ENCODE results near the gene ACHE. TPM values are rescaled to one million over a fixed set of nuclear protein-coding genes. Genes with fewer than 3 reads are reported as not detected.

ACHE gene
- total and polyA plus RNA-seq, 2 of the 13 experiments (the other 11 are each of a cell fraction or from before 2014, with no cell fraction given), result 0.18 to 0.40 TPM

DNA sequence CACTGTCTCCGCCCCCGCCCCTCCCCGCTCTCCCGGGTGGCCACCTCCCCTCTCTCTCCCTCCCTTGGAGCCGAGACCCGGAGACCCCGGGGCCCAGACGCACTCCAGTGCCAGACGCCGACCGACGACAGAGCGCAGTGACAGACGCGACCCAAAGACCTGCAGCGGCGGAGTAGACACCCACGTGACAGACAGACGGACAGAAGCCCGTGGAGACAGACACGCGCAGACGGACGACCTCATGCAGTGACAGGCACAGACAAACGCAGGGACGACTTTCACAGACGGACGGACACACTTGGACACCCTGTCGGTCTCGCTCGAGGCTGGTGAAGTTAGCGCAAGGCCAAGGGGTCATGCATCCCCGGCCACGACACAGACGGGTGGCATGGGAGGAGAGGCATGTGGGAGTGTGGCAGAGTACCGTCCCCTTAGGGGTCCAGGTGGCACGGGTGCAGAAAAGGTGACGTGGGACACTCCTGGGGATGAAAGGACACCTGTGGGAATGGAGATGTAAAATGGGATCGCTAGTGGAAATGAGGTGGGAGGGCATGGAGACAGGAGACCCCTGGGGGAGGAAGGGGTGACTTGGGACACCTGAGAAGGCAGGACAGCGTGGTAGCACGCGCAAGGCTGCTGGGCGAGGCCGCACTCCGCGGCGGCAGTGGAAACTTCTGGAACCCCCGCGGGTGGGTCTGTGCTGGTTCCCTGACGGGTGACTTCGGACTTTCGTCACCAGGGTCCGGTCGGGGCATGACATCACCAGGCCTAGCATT, 456 bp upstream of the ACHE start (continued):
- TF ChIP-seq, protein P1, sequence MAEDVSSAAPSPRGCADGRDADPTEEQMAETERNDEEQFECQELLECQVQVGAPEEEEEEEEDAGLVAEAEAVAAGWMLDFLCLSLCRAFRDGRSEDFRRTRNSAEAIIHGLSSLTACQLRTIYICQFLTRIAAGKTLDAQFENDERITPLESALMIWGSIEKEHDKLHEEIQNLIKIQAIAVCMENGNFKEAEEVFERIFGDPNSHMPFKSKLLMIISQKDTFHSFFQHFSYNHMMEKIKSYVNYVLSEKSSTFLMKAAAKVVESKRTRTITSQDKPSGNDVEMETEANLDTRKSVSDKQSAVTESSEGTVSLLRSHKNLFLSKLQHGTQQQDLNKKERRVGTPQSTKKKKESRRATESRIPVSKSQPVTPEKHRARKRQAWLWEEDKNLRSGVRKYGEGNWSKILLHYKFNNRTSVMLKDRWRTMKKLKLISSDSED (CRISPR knock-in tag; IDR thresholded peaks at IDR 0.05), result no peak
- TF ChIP-seq ZNF678 (CRISPR knock-in tag; IDR thresholded peaks at IDR 0.05), result no peak
- no peak for TF ChIP-seq ZNF431 (CRISPR knock-in tag; IDR thresholded peaks at IDR 0.05; ENCODE audit: borderline replicate concordance, low read depth)
- no peak for TF ChIP-seq ERF (CRISPR knock-in tag; IDR thresholded peaks at IDR 0.05)
- TF ChIP-seq IRX3 (CRISPR knock-in tag; IDR thresholded peaks at IDR 0.05; ENCODE audit: borderline replicate concordance, low read depth), result no peak
- TF ChIP-seq GABPB1 (CRISPR knock-in tag; IDR thresholded peaks at IDR 0.05), result 0 out of 2 replicates have a peak, but pooled peaks have one; percentile 38
- TF ChIP-seq SMAD3 (CRISPR knock-in tag; IDR thresholded peaks at IDR 0.05), result no peak
- TF ChIP-seq PHF5A (CRISPR knock-in tag; IDR thresholded peaks at IDR 0.05; ENCODE audit: low read depth, unreplicated experiment), result no peak
- TF ChIP-seq, protein P2, sequence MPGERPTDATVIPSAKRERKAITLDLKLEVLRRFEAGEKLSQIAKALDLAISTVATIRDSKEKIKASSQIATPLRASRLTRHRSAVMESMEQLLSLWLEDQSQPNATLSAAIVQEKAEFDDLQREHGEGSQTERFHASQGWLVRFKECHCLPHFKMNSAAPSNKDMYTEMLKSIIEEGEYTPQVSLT (CRISPR knock-in tag; IDR thresholded peaks at IDR 0.05; ENCODE audit: borderline replicate concordance, low read depth), result no peak
- TF ChIP-seq, protein P3, sequence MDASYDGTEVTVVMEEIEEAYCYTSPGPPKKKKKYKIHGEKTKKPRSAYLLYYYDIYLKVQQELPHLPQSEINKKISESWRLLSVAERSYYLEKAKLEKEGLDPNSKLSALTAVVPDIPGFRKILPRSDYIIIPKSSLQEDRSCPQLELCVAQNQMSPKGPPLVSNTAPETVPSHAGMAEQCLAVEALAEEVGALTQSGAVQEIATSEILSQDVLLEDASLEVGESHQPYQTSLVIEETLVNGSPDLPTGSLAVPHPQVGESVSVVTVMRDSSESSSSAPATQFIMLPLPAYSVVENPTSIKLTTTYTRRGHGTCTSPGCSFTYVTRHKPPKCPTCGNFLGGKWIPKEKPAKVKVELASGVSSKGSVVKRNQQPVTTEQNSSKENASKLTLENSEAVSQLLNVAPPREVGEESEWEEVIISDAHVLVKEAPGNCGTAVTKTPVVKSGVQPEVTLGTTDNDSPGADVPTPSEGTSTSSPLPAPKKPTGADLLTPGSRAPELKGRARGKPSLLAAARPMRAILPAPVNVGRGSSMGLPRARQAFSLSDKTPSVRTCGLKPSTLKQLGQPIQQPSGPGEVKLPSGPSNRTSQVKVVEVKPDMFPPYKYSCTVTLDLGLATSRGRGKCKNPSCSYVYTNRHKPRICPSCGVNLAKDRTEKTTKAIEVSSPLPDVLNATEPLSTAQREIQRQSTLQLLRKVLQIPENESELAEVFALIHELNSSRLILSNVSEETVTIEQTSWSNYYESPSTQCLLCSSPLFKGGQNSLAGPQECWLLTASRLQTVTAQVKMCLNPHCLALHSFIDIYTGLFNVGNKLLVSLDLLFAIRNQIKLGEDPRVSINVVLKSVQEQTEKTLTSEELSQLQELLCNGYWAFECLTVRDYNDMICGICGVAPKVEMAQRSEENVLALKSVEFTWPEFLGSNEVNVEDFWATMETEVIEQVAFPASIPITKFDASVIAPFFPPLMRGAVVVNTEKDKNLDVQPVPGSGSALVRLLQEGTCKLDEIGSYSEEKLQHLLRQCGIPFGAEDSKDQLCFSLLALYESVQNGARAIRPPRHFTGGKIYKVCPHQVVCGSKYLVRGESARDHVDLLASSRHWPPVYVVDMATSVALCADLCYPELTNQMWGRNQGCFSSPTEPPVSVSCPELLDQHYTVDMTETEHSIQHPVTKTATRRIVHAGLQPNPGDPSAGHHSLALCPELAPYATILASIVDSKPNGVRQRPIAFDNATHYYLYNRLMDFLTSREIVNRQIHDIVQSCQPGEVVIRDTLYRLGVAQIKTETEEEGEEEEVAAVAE (CRISPR knock-in tag; IDR thresholded peaks at IDR 0.05; ENCODE audit: borderline replicate concordance), result no peak
- TF ChIP-seq, protein P4, sequence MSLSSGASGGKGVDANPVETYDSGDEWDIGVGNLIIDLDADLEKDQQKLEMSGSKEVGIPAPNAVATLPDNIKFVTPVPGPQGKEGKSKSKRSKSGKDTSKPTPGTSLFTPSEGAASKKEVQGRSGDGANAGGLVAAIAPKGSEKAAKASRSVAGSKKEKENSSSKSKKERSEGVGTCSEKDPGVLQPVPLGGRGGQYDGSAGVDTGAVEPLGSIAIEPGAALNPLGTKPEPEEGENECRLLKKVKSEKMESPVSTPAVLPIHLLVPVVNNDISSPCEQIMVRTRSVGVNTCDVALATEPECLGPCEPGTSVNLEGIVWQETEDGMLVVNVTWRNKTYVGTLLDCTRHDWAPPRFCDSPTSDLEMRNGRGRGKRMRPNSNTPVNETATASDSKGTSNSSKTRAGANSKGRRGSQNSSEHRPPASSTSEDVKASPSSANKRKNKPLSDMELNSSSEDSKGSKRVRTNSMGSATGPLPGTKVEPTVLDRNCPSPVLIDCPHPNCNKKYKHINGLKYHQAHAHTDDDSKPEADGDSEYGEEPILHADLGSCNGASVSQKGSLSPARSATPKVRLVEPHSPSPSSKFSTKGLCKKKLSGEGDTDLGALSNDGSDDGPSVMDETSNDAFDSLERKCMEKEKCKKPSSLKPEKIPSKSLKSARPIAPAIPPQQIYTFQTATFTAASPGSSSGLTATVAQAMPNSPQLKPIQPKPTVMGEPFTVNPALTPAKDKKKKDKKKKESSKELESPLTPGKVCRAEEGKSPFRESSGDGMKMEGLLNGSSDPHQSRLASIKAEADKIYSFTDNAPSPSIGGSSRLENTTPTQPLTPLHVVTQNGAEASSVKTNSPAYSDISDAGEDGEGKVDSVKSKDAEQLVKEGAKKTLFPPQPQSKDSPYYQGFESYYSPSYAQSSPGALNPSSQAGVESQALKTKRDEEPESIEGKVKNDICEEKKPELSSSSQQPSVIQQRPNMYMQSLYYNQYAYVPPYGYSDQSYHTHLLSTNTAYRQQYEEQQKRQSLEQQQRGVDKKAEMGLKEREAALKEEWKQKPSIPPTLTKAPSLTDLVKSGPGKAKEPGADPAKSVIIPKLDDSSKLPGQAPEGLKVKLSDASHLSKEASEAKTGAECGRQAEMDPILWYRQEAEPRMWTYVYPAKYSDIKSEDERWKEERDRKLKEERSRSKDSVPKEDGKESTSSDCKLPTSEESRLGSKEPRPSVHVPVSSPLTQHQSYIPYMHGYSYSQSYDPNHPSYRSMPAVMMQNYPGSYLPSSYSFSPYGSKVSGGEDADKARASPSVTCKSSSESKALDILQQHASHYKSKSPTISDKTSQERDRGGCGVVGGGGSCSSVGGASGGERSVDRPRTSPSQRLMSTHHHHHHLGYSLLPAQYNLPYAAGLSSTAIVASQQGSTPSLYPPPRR (CRISPR knock-in tag; IDR thresholded peaks at IDR 0.05; ENCODE audit: borderline replicate concordance), result 0 out of 2 replicates have a peak, but pooled peaks have one; percentile 23
- TF ChIP-seq, protein P5, sequence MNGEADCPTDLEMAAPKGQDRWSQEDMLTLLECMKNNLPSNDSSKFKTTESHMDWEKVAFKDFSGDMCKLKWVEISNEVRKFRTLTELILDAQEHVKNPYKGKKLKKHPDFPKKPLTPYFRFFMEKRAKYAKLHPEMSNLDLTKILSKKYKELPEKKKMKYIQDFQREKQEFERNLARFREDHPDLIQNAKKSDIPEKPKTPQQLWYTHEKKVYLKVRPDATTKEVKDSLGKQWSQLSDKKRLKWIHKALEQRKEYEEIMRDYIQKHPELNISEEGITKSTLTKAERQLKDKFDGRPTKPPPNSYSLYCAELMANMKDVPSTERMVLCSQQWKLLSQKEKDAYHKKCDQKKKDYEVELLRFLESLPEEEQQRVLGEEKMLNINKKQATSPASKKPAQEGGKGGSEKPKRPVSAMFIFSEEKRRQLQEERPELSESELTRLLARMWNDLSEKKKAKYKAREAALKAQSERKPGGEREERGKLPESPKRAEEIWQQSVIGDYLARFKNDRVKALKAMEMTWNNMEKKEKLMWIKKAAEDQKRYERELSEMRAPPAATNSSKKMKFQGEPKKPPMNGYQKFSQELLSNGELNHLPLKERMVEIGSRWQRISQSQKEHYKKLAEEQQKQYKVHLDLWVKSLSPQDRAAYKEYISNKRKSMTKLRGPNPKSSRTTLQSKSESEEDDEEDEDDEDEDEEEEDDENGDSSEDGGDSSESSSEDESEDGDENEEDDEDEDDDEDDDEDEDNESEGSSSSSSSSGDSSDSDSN (CRISPR knock-in tag; IDR thresholded peaks at IDR 0.05), result no peak; the same call in 1 of the 2 replicates
- no peak for TF ChIP-seq ZBTB1 (CRISPR knock-in tag; IDR thresholded peaks at IDR 0.05; ENCODE audit: borderline replicate concordance)
- no peak for TF ChIP-seq ZFP37 (CRISPR knock-in tag; IDR thresholded peaks at IDR 0.05; ENCODE audit: borderline replicate concordance)

Measured in HepG2 (cell line).